NCI-H2196 treated with DMSO at 0.1 percent for 48 hours (cell line): ENCODE measurements around the gene HK2.
A peak's percentile ranks its signal among the peaks of the same experiment; 100 is the strongest.
"Not testable (repeated sequence)": the region's sequence is repeated elsewhere in the genome, so short reads cannot be mapped to it uniquely, and the experiment has no call there.

Experiments
- DNase-seq: peaks from one replicate; lab custom pipeline; 2025; ENCODE audit not compliant: unreplicated experiment; lab: John Stamatoyannopoulos, UW

HK2 gene

GRCh38 chr2:74834792-74835755 lies 1.1 kb downstream of the HK2 start:
- DNase-seq, result no peak

- DNase-seq, result no peak
These were observed 2.1 kb downstream of the HK2 start for GRCh38 chr2:74835831-74836674.

- DNase-seq, result no peak
These were observed 2.9 kb downstream of the HK2 start for GRCh38 chr2:74836675-74837401.

- no peak for DNase-seq
These were observed 7.7 kb downstream of the HK2 start for GRCh38 chr2:74841641-74842040.

GRCh38 chr2:74843433-74843832 lies 9.5 kb downstream of the HK2 start:
- no peak for DNase-seq

GRCh38 chr2:74843899-74844298 lies 10.0 kb downstream of the HK2 start:
- DNase-seq, result no peak

GRCh38 chr2:74844752-74845151 lies 10.8 kb downstream of the HK2 start:
- DNase-seq, result no peak

GRCh38 chr2:74845217-74845751 lies 11.4 kb downstream of the HK2 start:
- peak; percentile 72 for DNase-seq

GRCh38 chr2:74845991-74846390 lies 12.1 kb downstream of the HK2 start:
- DNase-seq, result no peak

- no peak for DNase-seq
These were observed 12.6 kb downstream of the HK2 start for GRCh38 chr2:74846481-74846880.

GRCh38 chr2:74847070-74847858 lies 13.3 kb downstream of the HK2 start:
- no peak for DNase-seq

GRCh38 chr2:74849228-74849892 lies 15.4 kb downstream of the HK2 start:
- DNase-seq, result no peak

- no peak for DNase-seq
These were observed 16.7 kb downstream of the HK2 start for GRCh38 chr2:74850496-74851190.

- no peak for DNase-seq
These were observed 17.3 kb downstream of the HK2 start for GRCh38 chr2:74851191-74851566.

GRCh38 chr2:74853360-74853759 lies 19.4 kb downstream of the HK2 start:
- DNase-seq, result not testable (repeated sequence)

- no peak for DNase-seq
These were observed 20.5 kb downstream of the HK2 start for GRCh38 chr2:74854401-74854800.

- not testable (repeated sequence) for DNase-seq
These were observed 21.3 kb downstream of the HK2 start for GRCh38 chr2:74855114-74855707.

- no peak for DNase-seq
These were observed 22.2 kb downstream of the HK2 start for GRCh38 chr2:74856004-74856578.
